LNCaP clone FGC (cell line): Measurements from ENCODE around the gene TCFL5.
"Not testable (repeated sequence)": the region's sequence is repeated elsewhere in the genome, so short reads cannot be mapped to it uniquely, and the experiment has no call there.

ENCODE experiments used
- DNase-seq: peaks from one replicate; pipeline ENCODE4 v3.0.0-alpha.2; 2011; ENCODE audit warnings: low read depth
- H3K4me3 ChIP-seq: 2 replicates; pipeline ENCODE4 v1.5.1; 2011; ENCODE audit warnings: mild to moderate bottlenecking, low read depth, low read length, control low read depth
- TF ChIP-seq, protein P1 (sequence below): IDR thresholded peaks from 2 replicates; pipeline ENCODE4 v1.5.1; 2012; ENCODE audit warnings: mild to moderate bottlenecking; ENCODE audit not compliant: control insufficient read depth, insufficient read depth; ENCODE audit errors: extremely low read depth

TCFL5 gene

DNA sequence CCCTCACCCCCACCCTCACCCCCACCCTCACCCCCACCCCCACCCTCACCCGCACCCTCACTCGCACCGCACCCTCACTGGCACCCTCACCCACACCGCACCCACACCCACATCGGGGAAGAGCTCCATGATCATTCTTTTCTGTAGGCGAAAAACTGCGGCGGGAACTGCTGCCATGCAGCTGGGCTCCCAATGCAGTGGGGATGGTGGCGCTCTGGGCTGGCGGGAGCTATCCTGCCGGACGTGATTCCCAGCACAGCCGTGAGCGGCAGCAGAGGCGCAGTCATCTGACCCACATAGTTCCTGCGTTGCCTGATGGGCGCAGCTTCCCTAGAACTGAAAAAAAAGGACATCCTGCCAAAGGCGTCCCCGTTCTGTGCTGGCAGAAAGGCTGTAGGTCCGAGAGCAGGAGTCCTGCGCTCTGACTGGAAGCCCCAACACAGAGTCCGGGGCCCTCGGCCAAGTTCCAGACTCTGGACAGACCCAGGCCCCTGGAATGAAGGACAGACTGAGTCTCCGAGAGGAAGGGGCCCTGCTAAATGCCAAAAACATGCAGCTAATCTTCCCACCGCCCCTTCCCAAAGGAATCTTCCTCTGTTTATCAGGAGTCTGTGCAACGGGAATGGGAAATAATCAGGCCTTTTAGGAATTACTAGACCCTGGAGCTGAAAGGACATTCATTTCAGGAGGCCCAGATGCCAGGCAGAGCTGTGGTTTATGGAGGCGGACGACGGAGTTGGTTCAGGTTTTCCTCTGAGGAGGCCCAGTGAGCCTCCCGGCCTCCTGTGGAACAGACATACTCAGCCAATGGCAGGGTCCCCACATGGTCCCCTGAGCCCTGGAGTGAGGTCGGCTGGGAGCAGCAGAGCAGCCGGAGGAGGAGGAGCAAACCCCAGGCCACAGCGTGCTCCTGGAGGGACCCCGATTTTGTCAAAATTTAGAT is 14.1 kb upstream of the TCFL5 start:
- DNase-seq = peak; percentile 76
- TF ChIP-seq, protein P1, sequence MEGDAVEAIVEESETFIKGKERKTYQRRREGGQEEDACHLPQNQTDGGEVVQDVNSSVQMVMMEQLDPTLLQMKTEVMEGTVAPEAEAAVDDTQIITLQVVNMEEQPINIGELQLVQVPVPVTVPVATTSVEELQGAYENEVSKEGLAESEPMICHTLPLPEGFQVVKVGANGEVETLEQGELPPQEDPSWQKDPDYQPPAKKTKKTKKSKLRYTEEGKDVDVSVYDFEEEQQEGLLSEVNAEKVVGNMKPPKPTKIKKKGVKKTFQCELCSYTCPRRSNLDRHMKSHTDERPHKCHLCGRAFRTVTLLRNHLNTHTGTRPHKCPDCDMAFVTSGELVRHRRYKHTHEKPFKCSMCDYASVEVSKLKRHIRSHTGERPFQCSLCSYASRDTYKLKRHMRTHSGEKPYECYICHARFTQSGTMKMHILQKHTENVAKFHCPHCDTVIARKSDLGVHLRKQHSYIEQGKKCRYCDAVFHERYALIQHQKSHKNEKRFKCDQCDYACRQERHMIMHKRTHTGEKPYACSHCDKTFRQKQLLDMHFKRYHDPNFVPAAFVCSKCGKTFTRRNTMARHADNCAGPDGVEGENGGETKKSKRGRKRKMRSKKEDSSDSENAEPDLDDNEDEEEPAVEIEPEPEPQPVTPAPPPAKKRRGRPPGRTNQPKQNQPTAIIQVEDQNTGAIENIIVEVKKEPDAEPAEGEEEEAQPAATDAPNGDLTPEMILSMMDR = peak; percentile 75
- peak overlapping the region; percentile 37 for H3K4me3 ChIP-seq

DNA sequence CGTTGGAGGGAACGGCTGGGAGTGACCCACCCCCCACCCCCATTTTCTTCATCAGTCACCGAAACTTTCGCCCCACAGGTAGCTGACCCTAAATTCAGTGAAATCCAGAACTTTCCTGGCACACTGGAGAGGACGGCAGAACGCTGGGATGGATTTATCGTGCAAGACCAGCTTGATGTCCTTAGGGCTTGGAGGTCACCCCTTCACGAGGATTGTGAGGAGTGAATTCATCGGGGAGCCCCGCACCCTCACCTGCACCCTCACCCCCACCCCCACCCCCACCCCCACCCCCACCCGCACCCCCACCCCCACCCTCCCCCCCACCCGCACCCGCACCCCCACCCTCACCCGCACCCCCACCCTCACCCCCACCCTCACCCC is 13.3 kb upstream of the TCFL5 start:
- DNase-seq = no peak
- TF ChIP-seq, protein P1 = no peak
- peak overlapping the region; percentile 36; the same call in 1 of the 2 replicates for H3K4me3 ChIP-seq

GRCh38 chr20:62873681-62874031 is 12.0 kb upstream of the TCFL5 start:
- peak overlapping the region; percentile 34 for H3K4me3 ChIP-seq
- TF ChIP-seq, protein P1 = peak; percentile 62
- not testable (repeated sequence) for DNase-seq

DNA sequence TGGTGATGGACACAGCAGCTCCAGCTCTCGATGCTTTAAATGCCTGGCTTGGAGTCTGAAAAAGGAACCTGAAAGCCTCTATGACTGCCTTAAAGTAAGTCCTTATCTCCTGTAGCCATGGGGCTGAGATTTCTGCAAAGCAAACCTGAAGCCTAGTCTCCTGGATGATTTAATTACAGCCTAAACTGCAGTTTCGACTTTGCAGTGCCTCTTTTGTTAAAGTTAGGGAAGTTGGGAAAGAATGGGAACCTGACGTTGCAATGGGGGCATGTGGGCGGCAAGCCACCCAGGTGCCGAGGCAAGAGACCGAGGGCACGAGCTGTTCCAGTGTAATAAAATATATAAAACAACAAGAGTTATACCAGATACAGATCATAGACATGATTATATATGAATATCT is 11.7 kb upstream of the TCFL5 start:
- TF ChIP-seq, protein P1 = no peak
- no peak for DNase-seq
- no peak overlapping the region for H3K4me3 ChIP-seq

DNA sequence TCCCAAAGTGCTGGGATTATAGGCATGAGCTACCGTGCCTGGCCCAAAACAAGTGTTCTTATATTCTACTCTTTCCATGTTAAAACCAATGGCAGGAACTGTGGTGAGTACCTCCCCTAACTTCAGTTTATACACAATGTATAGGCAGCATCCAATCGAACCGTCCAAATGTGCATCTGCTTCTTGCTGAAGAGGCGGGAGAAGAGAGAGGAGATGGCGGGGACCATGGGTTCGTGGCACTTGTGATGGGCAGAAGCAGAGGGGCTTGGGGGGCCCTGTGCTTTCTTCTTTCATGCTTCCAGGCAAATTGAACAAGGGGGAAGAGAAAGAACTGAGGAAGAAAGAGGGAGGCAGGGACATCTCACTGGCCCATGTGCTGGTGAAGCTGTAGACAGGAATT is 11.2 kb upstream of the TCFL5 start:
- TF ChIP-seq, protein P1 = no peak
- no peak for DNase-seq
- no peak overlapping the region for H3K4me3 ChIP-seq

GRCh38 chr20:62872184-62872847 is 10.7 kb upstream of the TCFL5 start:
- no peak for DNase-seq
- TF ChIP-seq, protein P1 = no peak
- H3K4me3 ChIP-seq = no peak overlapping the region

GRCh38 chr20:62864207-62864606 is 2.6 kb upstream of the TCFL5 start:
- H3K4me3 ChIP-seq = no peak overlapping the region
- TF ChIP-seq, protein P1 = no peak
- no peak for DNase-seq
